Erythroblast (primary cell): ENCODE results near the gene HDAC2.

Source experiments
- GATA1 ChIP-seq: IDR thresholded peaks from 2 replicates; pipeline ENCODE4 v1.6.1; 2011; ENCODE audit warnings: low read depth, mild to moderate bottlenecking, control low read depth, low read length, moderate library complexity
- POLR2A ChIP-seq: IDR thresholded peaks from 2 replicates; pipeline ENCODE4 v1.6.1; 2011; ENCODE audit warnings: mild to moderate bottlenecking, low read length

- no peak for TF ChIP-seq POLR2A
- TF ChIP-seq GATA1 = no peak
These were observed 36.6 kb upstream of the HDAC2 start for GRCh38 chr6:114007516-114007915.
